HG03045 (cell line): ENCODE data around the gene CDK17.

Source experiments
- ATAC-seq: cut with Tn5 transposase; IDR thresholded peaks from one replicate; pipeline ENCODE4 v1.9.1; 2021; ENCODE audit warnings: mild to moderate bottlenecking, moderate library complexity; ENCODE audit not compliant: unreplicated experiment

Gene CDK17

GRCh38 chr12:96271469-96272199 is 128.6 kb downstream of the CDK17 start:
- no peak for ATAC-seq

- ATAC-seq: no peak
Observed at GRCh38 chr12:96266238-96266637, 134.0 kb downstream of the CDK17 start.

DNA sequence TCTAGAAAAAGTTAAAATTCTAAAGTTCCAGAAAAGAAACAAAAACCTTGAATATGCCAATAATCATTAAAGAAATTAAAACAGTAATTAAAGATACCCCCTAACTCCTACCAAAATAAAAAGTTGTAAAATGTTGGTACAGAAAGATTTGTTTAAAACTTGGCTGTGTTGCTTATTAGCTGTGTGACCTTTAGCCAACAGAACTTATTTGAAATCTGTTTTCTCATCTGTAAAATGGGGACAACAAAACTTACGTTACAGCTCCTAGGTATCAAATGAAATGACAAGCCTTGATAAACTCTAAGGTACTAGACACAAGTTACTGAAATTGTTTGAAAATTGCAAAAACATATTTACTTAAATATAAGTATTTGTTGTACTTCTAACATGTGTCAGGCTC is 134.4 kb downstream of the CDK17 start:
- ATAC-seq: no peak

GRCh38 chr12:96265400-96265799 is 134.8 kb downstream of the CDK17 start:
- ATAC-seq: no peak

DNA sequence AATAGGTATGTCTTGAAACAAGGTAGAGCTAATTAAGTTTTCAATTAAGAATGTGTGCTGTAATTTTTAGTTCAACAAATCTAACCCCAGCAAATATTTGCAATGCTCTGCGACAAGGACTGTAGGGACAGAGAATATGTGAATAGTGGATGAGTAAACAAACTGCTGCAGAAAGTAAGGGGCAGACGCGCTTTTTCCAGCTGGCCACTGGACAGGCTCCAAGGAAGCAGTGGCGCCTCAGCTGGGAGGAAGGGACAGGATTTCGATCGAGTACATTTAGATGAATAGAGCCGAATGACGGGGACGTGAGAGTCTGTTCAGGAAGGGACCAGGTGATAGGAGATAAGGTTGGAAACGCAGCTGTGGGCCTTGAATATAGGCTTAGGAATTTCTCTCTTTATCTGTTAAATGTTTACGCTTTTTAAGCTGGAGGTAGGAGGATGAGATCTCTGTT is 136.8 kb downstream of the CDK17 start:
- ATAC-seq: no peak

DNA sequence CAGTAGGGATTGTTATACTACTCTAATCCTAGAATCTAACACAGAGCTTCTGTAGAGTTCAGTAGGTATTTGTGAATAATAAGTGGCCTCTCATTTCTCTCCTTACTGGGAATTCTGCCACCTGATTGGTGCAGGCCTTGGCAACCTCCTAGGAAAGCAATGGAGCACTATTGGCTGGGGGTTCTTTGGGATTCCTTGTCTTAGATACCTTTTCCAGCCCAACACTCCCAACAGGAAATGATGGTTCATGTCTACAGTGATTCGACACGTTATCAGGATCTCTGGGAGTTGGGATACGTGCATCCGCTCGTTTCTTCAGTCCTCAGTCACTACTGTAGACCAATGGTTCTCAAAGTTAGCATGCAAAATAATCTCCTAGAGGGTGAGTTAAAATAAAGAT is 138.7 kb downstream of the CDK17 start:
- ATAC-seq: no peak

DNA sequence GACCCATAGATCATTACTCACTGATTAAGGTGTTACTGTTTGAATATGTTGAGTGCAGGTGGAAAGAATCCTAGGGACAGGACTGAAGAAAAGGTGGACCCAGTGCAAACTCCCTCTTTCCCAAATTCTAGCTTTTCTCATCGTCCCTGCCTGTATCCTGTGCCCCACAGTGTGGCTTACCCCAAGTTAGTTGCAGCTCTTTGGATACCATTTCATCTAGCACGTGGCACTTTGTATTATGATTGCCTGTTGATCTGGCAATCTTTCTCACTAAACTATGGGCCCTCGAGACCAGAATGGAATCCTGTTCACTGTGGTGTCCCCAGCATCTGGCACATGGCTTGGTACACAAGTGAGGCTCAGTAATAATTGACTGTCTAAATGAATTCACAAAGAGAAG is 139.6 kb downstream of the CDK17 start:
- ATAC-seq: no peak

DNA sequence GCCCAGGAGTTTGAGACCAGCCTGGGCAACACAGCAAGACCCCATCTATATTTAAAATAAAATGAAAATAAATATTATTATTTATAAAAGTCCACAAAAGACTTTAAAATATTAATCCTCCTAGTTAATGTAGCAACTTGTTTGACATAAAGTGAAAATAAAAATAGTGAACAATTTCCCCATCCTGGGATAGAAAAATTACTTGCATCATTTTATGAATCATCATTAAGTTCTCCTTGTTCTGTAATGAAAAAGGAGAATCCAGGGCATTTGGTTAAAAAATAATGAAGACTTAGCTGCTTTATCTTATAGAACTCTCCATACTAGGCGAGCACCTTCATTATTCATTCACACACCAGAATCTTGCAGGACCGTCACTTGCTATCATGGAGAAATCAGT is 140.0 kb downstream of the CDK17 start:
- no peak for ATAC-seq

GRCh38 chr12:96258104-96258961 is 141.9 kb downstream of the CDK17 start:
- no peak for ATAC-seq

GRCh38 chr12:96257550-96258103 is 142.6 kb downstream of the CDK17 start:
- ATAC-seq: no peak

- ATAC-seq: no peak
Observed at GRCh38 chr12:96256672-96257361, 143.4 kb downstream of the CDK17 start.

DNA sequence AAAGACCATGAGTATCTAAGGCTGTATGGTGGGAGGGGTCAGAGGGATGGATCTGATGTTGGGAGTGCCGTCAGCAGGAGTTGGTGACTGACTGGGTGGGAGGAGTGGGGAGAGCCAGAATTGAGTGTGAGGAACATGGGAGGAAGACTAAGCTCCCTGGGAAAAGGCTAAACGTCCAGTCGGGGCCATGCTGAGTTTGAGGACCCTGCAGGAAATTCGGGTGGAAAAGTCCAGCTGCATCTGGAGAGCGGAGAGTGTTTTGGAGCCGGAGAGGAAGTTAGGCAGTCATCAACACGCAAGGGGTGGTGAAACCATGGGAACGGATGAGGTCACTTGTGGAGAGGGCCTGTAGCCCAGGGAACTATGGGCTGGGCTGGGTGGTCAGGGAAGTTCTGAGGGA is 145.2 kb downstream of the CDK17 start:
- no peak for ATAC-seq

GRCh38 chr12:96250119-96250685 is 150.0 kb downstream of the CDK17 start:
- no peak for ATAC-seq

DNA sequence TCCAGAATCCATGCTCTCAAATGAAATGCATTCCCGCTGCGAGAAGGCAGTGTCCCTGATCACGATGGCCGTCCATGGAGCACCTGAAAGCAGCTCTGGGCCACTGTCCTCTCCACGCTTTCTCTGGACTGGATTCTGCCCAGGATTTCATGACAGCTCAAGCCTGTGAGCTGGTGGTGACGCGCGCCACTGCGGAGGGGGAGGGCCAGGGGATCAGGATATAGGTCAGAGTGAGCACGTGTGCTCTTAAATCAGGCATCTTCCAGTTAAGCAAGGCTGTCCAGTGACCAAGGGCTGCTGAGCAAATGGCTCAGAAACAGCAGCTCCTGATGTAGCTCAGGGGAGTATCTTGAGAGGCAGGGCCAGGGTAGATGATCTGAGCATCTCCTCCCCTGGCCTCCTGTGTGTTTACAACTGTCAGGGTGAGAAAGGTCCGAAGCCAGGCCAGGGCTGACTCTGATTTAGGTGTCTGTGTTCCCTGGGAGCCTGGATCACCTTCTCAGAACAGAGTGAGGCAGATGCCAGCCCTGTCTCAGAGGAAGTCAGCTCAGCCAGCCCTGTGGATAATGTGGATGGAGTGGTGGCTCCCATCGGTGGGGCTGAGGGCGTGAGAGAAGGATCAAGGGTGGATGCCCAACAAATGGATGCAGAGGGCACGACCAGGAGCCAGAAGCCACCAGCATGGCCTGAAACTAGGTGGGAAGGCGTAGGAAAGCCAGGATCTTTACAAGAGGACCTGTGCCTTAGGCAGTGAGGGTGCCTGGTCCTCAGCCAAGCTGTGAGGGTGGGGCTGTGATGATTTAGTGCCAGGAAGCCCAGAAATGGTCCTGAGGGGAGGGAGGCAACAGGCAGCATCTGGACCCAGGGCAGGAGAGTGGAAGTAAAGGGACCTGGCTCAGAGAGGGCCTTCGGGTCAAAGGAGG is 150.8 kb downstream of the CDK17 start:
- ATAC-seq: no peak

DNA sequence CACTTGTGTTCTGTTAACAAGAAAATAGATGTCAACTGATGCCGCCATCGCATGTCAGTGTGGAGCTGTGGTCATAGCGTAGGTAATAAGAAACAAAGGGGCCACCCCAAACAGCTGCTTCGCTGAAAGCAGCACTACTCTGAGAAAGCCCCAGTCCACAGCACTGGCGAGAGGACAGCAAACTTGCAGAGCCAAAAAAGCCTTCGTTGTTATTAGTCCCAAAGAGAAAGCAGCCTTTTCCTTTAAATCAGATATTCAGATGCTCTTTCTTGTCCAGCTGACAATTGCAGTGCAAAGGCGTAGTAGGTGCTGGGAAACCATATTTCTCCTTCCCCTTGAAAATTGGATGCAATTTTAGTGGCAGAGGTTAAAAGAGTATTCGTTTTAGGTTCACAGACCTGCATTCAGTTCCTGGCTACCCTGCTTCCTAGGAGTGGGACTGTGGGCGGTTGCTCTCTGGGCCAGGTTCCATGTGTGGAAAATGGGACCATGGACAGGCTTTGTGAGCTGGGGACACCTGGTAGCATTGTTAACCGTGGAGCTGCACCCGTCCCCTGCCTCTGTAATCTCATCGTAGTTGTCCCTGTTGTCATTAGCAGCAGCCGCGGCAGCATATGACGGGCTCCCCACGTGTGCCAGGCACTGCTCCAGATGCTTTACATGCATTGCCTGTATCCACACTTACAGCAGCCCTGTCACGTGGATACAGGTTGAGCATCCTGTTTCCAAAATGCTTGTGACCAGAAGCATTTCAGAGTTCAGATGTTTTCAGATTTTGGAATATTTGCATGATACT is 151.9 kb downstream of the CDK17 start:
- no peak for ATAC-seq

GRCh38 chr12:96247563-96247962 is 152.7 kb downstream of the CDK17 start:
- ATAC-seq: no peak

GRCh38 chr12:96246926-96247505 is 153.2 kb downstream of the CDK17 start:
- ATAC-seq: no peak

- ATAC-seq: no peak
Observed at GRCh38 chr12:96244826-96245225, 155.4 kb downstream of the CDK17 start.

- no peak for ATAC-seq
Observed at GRCh38 chr12:96242597-96242996, 157.6 kb downstream of the CDK17 start.
